ENCODE measurements around the gene FAM193B.
A peak's percentile ranks its signal among the peaks of the same experiment; 100 is the strongest.

Gene FAM193B

GRCh38 chr5:177500685-177501522 is 53.5 kb downstream of the FAM193B start:
- DNase-seq (ENCODE audit: low read depth, low spot score) = peak; percentile 71

- no peak for DNase-seq (ENCODE audit: low read depth, low spot score)
Observed at GRCh38 chr5:177499842-177500241, 54.5 kb downstream of the FAM193B start.

GRCh38 chr5:177498013-177498787 is 56.2 kb downstream of the FAM193B start:
- no peak for DNase-seq (ENCODE audit: low read depth, low spot score)

GRCh38 chr5:177497292-177498012 is 56.9 kb downstream of the FAM193B start, which contains the start of gene PDLIM7:
Gene PDLIM7, minus strand, starts transcription at chr5:177497604. Its CDS starts 1,092 bp downstream, at chr5:177496512.
- peak; percentile 90 for DNase-seq (ENCODE audit: low read depth, low spot score)

GRCh38 chr5:177496727-177497291 is 57.6 kb downstream of the FAM193B start:
- DNase-seq (ENCODE audit: low read depth, low spot score) = no peak

GRCh38 chr5:177496070-177496726 is 58.2 kb downstream of the FAM193B start:
- DNase-seq (ENCODE audit: low read depth, low spot score) = no peak

GRCh38 chr5:177495243-177496060 is 58.9 kb downstream of the FAM193B start:
- DNase-seq (ENCODE audit: low read depth, low spot score) = no peak

- DNase-seq (ENCODE audit: low read depth, low spot score) = no peak
Observed at GRCh38 chr5:177494346-177495195, 59.8 kb downstream of the FAM193B start.

- no peak for DNase-seq (ENCODE audit: low read depth, low spot score)
Observed at GRCh38 chr5:177493795-177494345, 60.5 kb downstream of the FAM193B start.

GRCh38 chr5:177492841-177493240 is 61.5 kb downstream of the FAM193B start:
- DNase-seq (ENCODE audit: low read depth, low spot score) = no peak

- DNase-seq (ENCODE audit: low read depth, low spot score) = no peak
Observed at GRCh38 chr5:177491983-177492746, 62.2 kb downstream of the FAM193B start.

GRCh38 chr5:177491429-177491945 is 62.9 kb downstream of the FAM193B start:
- DNase-seq (ENCODE audit: low read depth, low spot score) = no peak

GRCh38 chr5:177490992-177491391 is 63.4 kb downstream of the FAM193B start:
- DNase-seq (ENCODE audit: low read depth, low spot score) = no peak

- DNase-seq (ENCODE audit: low read depth, low spot score) = no peak
Observed at GRCh38 chr5:177490311-177490991, 63.9 kb downstream of the FAM193B start.

- DNase-seq (ENCODE audit: low read depth, low spot score) = no peak
Observed at GRCh38 chr5:177489119-177489716, 65.1 kb downstream of the FAM193B start.

GRCh38 chr5:177487975-177488374 is 66.4 kb downstream of the FAM193B start:
- no peak for DNase-seq (ENCODE audit: low read depth, low spot score)

GRCh38 chr5:177487144-177487543 is 67.2 kb downstream of the FAM193B start:
- DNase-seq (ENCODE audit: low read depth, low spot score) = no peak

Measured in activated naive CD8-positive, alpha-beta T cell treated with anti-CD3 and anti-CD28 coated beads, Interleukin-2, amount 50 U/mL, for 16 hours (primary cell).